HG03520 (cell line): ENCODE measurements around the gene CXCR2.
"Not testable (repeated sequence)": the region's sequence is repeated elsewhere in the genome, so short reads cannot be mapped to it uniquely, and the experiment has no call there.

Experiments
- ATAC-seq: cut with Tn5 transposase; IDR thresholded peaks from one replicate; pipeline ENCODE4 v1.9.1; 2021; ENCODE audit warnings: mild to moderate bottlenecking, moderate library complexity; ENCODE audit not compliant: unreplicated experiment

Gene CXCR2

DNA sequence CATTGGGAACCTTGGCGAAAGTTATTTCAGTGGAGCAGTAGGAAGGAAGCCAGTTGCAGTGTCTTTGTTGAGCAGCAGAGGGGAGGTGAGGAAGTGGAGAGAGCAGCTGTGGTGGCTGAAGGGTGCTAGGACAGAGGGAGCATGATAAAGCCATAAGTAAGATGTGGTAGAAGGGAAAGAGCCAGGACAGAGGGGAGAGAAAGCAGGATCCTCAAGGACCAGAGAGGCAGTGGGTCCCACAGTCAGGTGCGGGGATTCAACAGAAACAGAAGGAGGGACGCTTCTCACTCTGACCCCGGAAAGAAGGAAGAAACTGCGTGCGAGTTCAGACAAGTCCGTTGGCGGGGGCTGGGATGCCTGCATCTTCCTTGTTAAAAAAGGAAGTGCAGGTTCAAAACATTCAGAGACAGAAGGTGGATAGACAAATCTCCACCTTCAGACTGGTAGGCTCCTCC is at the start of gene CXCR2:
Gene CXCR2, plus strand, starts transcription at position 403 of the 455 bp plus-strand sequence. CDS start 8,774 bp downstream, outside the sequence.
- ATAC-seq = no peak

DNA sequence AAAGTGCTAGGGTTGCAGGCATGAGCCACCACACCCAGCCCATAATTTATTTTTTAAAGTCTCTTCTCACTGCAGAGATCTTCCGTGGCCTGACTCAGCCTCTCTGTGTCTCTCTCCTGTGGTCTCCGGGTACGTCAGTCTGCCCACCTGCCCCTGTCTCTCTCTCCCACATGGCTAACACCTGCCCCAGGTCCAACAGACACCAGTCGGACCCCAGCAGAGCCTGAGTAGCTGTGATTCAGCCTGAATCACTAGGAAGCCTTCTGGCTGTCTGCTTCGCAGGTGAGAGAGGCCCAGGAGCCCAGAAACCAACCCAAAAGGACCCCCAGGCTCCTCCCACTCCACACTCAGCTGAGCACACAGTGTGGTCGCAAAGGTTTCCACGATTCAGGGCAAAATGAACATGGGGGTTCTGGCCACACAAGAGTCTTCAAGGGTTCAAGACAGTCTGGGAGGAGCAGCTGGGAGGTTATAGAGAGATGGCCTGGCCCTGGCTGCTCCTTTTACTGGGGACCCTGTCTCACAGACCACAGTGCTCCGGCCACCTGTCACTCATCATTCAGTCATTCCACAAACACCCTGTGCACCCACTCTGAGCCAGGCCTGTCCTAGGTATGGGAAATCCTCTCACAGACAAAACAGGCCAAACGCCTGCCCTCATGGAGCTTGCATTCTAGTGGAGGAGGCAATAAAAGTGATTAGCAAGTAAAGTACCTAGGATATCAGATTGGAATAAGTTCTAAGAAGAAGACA is 48.2 kb upstream of the CXCR2 start:
- no peak for ATAC-seq

DNA sequence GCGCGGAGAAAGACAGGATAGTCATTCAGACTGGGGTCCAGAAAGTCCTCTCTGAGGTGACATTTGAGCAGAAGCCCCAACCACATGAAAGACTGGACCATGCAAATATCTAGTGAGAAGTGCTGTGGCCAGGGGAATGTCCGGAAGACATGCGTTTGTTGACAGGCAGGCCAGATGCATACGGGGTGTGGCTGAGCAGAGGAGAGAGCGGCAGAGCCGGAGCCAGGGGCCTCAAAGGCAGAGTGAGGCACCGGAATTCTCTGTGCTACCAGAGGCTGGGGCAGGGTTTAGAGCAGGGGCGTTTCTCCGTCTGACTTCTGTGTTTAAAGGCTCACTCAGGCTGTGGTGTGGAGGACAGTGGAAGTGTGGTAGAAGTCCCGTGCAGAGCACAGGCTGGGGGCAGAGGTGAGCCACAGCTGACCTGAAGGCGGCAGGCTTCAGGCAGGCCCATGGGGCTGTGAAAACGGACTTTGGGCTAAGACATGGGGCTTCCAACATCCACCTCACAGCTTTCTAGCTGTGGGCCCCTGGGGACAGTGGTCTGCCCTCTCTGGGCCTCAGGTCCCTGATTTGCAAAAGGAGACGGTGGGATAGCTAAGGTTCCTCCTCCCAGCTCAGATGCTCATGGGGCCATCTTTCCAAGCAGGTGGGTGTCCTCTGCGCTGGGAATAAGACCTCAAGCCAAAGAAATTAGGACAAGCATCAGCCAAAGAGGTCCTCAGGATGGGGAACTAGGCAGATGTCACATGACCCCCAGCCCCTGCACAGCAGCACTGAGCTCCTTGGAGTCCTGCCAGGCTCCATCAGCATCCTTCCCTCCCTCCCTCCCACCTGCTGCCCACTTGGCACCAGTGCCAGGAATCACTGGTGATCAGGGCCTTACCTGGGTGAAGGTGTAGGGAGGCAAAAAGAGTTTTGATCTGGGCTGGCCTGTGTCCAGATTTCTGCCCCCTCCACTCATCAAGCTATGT is 45.6 kb upstream of the CXCR2 start:
- ATAC-seq = no peak

DNA sequence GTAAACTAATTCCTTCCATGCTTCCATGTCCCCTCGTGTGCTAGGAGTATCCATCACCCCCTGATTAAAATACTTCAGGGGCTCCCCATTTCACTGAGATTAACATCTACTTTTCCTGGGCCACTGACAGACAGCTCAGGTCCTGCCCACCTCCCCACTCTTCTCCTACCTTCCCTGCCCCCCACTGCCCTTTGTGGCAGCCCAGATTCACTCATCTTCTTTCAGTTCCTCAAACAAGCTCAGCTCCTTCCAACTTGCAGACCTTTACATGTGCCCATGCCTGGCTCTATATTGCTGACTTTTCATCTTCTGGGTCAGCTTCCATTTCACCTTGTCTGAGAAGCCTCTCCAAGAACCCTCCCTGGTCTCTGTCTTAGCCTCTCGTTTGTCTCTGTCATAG is 44.8 kb upstream of the CXCR2 start:
- peak; percentile 93 for ATAC-seq

DNA sequence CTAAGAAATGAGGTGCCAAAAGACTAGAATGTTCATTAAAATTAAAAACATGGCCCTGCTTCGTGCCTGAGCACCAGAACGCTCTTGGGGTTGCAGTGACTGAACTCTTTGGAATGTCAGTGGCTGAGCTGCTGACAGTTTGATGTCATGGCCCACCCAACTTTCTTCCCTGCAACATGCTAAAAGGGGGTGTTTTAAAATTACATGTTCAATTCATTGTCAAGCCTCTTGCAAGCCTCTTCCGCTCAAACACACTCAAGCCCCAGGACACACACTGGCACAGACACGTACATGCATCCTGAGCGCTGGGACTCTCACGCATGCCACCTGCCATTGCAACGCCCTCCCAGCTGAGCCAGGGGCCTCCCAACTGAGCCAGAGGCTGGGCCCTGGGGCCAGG is 44.1 kb upstream of the CXCR2 start:
- no peak for ATAC-seq

DNA sequence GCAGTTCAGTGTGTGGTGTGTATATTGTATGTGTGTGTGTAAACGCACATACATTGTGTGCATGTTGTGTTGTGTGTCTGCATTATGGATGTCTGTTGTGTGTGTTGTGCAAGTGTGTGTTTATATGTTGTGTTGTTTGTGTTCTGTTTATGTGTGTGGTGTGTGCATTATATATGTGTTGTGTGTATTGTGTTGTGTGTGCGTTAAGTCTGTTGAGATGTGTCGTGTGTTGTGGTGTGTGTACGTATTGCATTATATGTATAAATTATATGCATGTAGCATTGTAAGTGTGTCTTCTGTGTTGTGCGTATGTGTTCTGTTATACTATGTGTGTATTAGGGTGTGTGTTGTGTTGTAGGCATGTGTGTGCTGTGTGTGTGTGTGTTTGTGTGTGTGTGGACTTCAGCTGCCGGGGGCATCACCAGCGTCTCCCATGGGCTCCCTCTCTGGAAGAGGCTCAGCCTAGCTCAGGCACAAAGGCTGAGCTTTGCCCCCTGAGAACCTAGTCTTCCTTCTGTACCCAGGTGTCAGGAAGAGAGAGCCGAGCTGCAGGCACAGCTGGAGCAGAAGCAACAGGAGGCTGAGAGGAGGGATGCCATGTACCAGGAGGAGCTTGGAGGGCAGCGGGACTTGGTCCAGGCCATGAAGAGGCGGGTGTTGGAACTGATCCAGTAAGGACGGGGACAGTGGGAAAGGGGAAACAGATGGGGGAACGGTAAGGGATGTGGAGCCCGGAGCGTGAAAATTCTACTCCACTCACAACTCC is 43.1 kb upstream of the CXCR2 start:
- no peak for ATAC-seq

DNA sequence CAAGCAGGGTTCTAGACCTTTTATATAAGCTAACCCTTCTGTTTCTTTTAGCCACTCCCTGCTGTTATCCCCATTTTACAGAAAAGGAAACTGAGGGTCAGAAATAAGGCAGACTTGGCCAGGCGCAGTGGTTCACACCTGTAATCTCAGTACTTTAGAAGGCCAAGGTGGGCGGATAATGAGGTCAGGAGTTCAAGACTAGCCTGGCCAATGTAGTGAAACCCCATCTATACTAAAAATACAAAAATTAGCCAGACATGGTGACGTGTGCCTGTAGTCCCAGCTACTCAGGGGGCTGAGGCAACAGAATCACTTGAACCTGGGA is 42.5 kb upstream of the CXCR2 start:
- ATAC-seq = no peak

DNA sequence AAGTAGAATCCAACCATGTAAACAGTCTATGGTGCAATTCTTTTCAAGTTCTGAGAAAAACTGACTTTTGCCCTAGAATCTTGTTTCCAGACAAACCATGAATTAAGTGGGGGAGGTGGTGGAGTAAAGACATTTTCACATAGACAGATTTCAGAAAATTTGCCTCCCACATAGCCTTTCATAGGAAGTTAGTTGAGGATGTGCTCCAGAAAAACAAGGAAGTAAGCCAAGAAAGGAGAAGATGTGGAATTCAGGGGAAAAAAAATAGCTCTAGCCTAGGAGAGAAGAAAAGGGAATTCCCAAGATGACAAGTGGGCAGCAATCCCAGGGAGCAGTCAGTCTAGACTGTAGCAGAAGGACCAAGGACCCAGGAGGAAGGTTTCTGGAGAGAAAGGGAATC is 39.4 kb upstream of the CXCR2 start:
- no peak for ATAC-seq

DNA sequence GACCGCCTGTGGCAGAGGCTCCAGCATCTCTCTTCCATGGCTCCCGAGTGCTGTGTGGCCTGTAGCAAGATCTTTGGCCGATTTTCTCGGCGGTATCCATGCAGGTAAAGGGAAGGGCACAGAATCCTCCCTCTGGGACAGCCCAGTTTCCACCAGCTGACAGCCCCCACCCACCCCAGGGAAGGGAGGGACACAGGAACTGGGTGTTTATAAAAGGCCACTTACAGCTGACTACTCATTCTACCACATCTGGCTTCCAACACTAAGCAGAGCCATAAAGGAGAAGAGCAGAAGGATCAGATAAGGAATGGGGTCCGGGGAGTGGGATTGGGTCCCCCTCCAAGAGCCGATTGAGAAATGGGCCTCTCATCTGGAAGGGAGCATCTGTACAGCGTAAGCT is 36.6 kb upstream of the CXCR2 start:
- ATAC-seq = no peak

DNA sequence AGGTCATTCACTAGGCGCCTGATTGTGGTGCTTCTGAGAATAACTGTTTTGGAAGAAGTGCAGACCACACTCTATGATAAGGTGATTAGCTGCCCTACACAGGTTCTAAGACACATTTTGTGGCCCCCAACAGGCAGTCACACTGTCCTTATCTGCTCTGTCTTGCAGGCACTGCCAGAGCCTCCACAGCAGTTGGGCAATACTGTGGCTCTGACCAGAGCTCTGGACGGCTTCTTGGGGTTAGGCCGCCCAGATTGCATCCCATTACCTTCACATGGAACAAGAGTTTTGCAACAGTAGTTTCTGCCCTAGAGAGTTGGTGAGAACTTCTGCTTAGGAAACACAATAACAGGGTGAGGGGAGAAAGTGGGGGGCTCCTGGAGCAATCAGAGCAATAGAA is 34.1 kb upstream of the CXCR2 start:
- ATAC-seq = no peak

DNA sequence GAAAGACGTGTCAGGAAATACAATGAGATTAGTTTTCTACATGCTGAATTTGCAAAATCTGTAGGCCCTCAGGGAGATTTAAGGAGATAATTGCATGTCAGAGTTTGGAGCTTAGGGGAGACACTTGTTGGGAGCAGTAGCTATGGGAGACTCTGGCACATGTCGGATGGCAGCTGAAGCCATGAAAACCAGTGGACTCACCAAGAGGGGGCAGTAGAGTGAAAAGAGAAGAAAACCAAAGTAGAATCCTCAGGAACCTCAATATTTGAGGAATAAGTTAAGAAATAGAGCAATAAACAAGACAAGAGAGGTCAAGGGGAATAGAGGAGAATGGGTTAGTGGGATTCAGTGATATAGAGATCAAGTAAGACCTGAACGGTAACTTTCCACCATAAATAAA is 31.9 kb upstream of the CXCR2 start:
- no peak for ATAC-seq

DNA sequence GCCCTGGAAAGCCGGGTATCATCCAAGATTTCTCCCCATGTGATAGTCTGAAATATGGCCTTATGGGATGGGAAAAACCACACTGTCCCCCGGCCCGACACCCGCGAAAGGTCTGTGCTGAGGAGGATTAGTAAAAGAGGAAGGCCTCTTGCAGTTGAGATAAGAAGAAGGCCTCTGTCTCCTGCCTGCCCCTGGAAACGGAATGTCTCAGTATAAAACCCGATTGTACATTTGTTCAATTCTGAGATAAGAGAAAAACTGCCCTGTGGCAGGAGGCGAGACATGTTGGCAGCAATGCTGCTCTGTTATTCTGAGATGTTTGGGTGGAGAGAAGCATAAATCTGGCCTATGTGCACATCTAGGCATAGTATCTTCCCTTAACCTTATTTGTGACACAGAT is 30.0 kb upstream of the CXCR2 start:
- no peak for ATAC-seq

DNA sequence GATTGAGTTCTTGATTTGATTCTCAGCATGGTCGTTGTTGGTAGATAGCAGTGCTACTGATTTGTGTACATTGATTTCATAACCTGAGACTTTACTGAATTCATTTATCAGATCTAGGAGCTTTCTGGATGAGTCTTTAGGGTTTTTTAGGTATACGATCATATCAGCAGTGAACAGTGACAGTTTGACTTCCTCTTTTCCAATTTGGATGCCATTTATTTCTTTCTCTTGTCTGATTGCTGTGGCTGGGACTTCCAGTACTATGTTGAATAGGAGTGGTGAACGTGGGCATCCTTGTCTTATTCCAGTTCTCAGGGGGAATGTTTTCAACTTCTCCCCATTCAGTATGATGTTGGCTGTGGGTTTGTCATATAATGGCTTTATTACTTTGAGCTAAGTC is 27.9 kb upstream of the CXCR2 start:
- ATAC-seq = no peak

DNA sequence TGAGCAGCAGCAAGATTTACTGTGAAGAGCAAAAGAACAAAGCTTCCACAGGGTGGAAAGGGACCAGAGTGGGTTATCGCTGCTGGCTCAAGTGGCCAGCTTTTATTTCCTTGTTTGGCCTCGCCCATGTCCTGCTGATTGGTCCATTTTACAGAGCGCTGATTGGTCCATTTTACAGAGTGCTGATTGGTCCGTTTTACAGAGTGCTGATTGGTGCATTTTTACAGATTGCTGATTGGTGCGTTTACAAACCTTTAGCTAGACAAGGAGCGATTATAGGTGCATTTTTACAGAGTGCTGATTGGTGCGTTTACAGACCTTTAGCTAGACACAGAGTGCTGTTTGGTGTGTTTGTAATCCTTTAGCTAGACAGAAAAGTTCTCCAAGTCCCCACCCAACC is 17.0 kb upstream of the CXCR2 start:
- ATAC-seq = not testable (repeated sequence)

DNA sequence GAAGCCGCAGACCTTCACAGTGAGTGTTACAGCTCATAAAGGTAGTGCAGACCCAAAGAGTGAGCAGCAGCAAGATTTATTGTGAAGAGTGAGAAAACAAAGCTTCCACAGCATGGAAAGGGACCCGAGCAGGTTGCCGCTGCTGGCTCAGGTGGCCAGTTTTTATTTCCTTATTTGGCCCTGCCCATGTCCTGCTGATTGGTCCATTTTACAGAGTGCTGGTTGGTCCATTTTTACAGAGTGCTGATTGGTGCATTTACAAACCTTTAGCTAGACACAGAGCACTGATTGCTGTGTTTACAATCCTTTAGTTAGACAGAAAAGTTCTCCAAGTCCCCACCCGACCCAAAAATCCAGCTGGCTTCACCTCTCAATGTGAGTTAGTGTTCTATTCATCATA is 4.0 kb upstream of the CXCR2 start:
- ATAC-seq = not testable (repeated sequence)

DNA sequence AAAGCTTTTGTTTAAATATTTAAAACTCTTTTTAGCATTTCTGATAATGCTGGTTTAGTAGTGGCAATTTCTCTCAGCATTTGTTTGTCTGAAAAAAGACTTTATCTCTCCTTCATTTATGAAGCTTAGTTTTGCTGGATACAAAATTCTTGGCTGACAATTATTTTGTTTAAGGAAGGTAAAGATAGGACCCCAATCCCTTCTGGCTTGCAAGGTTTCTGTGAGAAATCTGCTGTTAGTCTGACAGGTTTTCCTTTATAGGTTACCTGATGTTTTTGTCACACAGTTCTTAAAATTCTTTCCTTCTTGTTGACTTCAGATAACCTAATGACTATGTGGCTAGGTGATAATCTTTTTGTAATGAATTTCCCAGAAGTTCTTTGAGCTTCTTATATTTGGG is 3.5 kb upstream of the CXCR2 start:
- ATAC-seq = not testable (repeated sequence)

DNA sequence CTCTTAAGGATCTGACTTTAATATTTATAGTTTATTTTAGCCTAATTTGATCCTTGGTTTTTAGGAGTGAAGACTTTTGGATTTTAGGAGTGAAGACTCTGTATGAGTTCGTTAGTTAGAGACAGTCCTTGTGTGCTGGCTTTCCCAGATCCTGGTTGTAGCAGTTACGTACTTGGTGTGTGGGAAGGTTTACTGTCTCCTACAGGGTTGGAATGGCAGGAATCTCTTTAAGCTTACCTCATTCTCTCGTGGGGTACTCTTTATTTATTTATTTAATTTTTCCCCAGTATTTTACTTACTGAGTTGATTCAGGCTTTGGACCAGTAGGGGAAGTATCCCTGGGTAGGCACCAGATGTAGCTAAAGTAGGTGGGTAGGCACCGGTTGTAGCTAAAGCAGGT is 1.8 kb upstream of the CXCR2 start:
- ATAC-seq = no peak

DNA sequence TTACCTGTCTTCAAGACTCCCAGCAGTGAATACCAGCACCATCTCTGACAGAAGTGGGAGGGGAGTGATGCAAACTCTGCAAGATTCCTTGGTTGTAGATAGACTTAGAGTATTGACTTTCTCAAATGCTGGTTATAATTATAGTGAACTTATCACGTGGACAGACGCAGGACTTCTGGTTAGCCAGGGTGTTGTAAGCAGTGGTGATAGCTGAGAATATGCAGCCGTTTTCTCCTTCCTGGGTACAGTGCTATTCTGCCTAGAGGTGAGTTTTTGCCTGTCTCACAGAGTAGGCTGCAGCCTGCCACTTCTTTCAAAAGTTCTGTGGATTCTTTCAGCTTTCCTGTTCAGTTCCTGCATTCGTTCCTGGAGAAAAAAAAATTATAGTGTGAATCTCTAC is 733 bp upstream of the CXCR2 start:
- no peak for ATAC-seq

DNA sequence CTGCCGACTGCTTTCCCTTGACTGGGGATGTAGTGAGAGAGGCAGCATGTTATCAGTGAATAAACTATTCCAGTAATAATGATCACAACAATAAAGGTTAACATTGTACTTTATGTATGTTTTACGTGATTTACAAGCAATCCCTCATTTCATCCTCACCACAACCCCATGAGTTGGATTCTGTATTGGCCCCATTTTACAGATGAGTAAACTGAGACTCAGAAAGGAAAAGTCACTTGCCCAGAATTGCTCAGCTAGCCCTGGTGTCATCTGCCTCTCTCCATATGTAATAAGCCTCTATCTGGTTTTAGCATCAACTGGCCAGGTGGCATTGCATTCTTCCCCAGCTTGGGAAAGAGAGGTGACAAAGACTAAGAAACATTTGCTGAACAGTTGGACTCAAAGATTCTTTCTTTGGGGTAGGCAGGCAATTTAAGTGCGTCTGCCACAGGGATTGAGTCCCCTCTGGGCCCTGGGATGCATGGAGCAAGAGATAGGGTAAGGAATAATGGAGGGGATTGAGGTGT is 2.2 kb downstream of the CXCR2 start:
- ATAC-seq = no peak

DNA sequence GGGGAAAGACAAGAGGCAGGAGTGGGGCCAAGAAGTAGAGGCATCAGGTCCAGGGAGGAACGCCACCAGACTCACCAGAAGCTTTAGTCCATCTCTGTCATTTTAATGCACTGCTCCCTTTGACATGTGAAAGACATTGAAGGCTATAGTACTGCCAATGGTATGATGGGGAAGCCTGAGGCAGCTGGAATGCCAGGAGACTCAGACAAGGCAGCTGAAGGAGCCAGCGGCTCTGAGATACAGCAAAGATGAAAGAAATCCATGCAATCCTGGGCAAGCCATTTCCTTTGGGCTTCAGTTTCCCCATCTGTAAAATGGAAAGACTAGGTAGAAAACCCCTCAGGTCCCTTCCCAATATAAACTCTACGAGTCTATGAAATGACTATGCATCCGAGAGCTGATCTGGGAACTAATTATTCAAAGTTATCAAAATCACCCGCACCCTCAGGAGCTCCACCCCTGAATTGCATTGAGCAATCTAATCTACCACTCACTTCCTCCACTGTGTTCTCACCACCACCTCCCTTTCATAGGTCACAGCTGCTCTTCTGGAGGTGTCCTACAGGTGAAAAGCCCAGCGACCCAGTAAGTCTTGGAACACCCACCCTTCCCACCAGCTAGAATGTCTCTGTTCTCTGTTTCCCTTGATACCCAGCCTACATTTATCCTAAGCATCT is 3.1 kb downstream of the CXCR2 start:
- no peak for ATAC-seq
